Heart right ventricle (tissue), 16 donors: Measurements from ENCODE around the gene SLC6A6. TPM values are rescaled to one million over a fixed set of nuclear protein-coding genes. Genes with fewer than 3 reads are reported as not detected.

Experiments
- ATAC-seq, 8 donors: fragments of 200-7000 bp; cut with Tn5 transposase; one replicate each; pipeline ENCODE4 v1.9.1; 2020; ENCODE audit warnings: mild to moderate bottlenecking in 8 of 8, moderate library complexity in 8 of 8, moderate number of reproducible peaks in 1 of 8
- DNase-seq, 2 donors: peaks; one replicate each; pipeline ENCODE4 v3.0.0-alpha.2; 2020
- H3K27ac ChIP-seq, 10 donors: fragments of 200-600 bp; sonication (generic) in 2 of 10; one replicate each; pipeline versions ENCODE4 v1.5.0 to v1.8.0; 2020 to 2022; ENCODE audit warnings: mild to moderate bottlenecking in 3 of 10
- H3K27me3 ChIP-seq, 7 donors: fragments of 200-600 bp; one replicate each; pipeline ENCODE4 v1.8.0; 2021 to 2022; ENCODE audit warnings: mild to moderate bottlenecking in 2 of 7
- H3K36me3 ChIP-seq, 9 donors: fragments of 200-600 bp; sonication (generic) in 1 of 9; one replicate each; pipeline versions ENCODE4 v1.5.0 to v1.8.0; 2020 to 2022; ENCODE audit warnings: mild to moderate bottlenecking in 2 of 9
- H3K4me1 ChIP-seq, 9 donors: fragments of 200-600 bp; sonication (generic) in 1 of 9; one replicate each; pipeline versions ENCODE4 v1.5.0 to v1.8.0; 2020 to 2022; ENCODE audit warnings: mild to moderate bottlenecking in 4 of 9
- H3K4me3 ChIP-seq, 10 donors: fragments of 200-600 bp; sonication (generic) in 2 of 10; one replicate each; pipeline versions ENCODE4 v1.5.0 to v1.8.0; 2020 to 2022; ENCODE audit warnings: mild to moderate bottlenecking in 7 of 10, moderate library complexity in 2 of 10
- H3K9me3 ChIP-seq, 11 donors: fragments of 200-600 bp in 10 of 11; sonication (generic) in 2 of 11; one replicate each; pipeline versions ENCODE4 v1.5.0 to v1.8.0; 2013 to 2022; ENCODE audit warnings: mild to moderate bottlenecking in 2 of 11, control low read depth in 1 of 11, moderate library complexity in 1 of 11
- CTCF ChIP-seq, 9 donors: fragments of 200-600 bp; sonication (generic) in 2 of 9; IDR thresholded peaks; one replicate each; pipeline versions ENCODE4 v1.5.0 to v1.8.0; 2021 to 2022; ENCODE audit warnings: antibody characterized with exemption in 9 of 9, mild to moderate bottlenecking in 5 of 9, moderate library complexity in 1 of 9
- WGBS, 2 donors: extraction: QIAGEN DNeasy Blood & Tissue Kit; methylation state at CpG; one replicate each; pipeline ENCODE4 v1.1.7; 2013; ENCODE audit warnings: inconsistent platforms in 1 of 2; 5-methylcytosine and 5-hydroxymethylcytosine counted together
- intact Hi-C, 10 donors: fragments of 100-400 bp; cut with DNase I; formaldehyde crosslinking; loops; one replicate each; pipeline versions ENCODE4 v1.11.1 to v1.14.2; 2022
- polyA plus RNA-seq, 2 donors: library from polyadenylated mRNA; stranded (reverse); fragments of 200-250 nt; gene quantifications; one replicate each; pipeline ENCODE4 v1.2.3, GENCODE V29; 2013
- total RNA-seq, 10 donors: library from RNA; stranded (reverse); fragmentation: NEBNext Ultra II Directional in 3 of 10; extraction: Animal tissue kit (Norgen Biotek cat#: 25700) in 3 of 10; gene quantifications; one replicate each; pipeline versions ENCODE4 v1.2.1 to v1.2.4, GENCODE V29; 2021 to 2023
- donor health status: Arrhythmogenic right ventricular cardiomyopathy.
- donor health status: ischemic (EF 13 %, LVEDD 7.1; RV severe dilation, severe dysfunction).
- donor health status: healthy with polysubstance abuse.
- donor health status: DM: no; HTN: yes; CAD: no.
- donor health status: DM: no; HTN: no; CAD: no.
- donor health status: ischemic (EF 25% LVEDD 6.9; RV normal size, moderate dysfunction).
- donor health status: ischemic (EF 25% LVEDD 5.7; RV mildly dilated, moderate dysfunction).
- donor health status: healthy.
- donor health status: DM: yes; HTN: yes; CAD: no.
- donor health status: Ischemic cardiomyopathy.
- donor health status: ischemic (EF 35%, LVEDD 5.7; RV mildly dilated, moderate dysfunction).
- donor health status: nonischemic (EF 11% LVEDD 7.7; RV severe dilation, severe dysfunction).
- donor health status: DM: yes; HTN: yes; CAD: no.
- donor health status: PGD.
- donor health status: ischemic (EF 29% LVEDD 5.4; RV normal size, mild dysfunction).
- donor health status: nonischemic (EF 23%, LVEDD 6.1; RV moderate dilation, normal function).

SLC6A6 gene
- total and polyA plus RNA-seq, 12 donors, result 7.7 to 68.7 (median 44.0) TPM

- peaks cover 11 to 81% (median 41%) of the 10 kb centered on the region in 9 donors for H3K4me1 ChIP-seq
- H3K27ac ChIP-seq, result peak overlapping the region; percentile 15 to 94 (median 59)
- H3K9me3 ChIP-seq, result no peaks in the 10 kb centered on the region
- H3K36me3 ChIP-seq, result no peaks in the 10 kb centered on the region
- no peak overlapping the region for H3K4me3 ChIP-seq
- H3K27me3 ChIP-seq, result peaks cover 0 to 36% (median 19%) of the 10 kb centered on the region in 7 donors
- DNase-seq, result no peak
- intact Hi-C loops, result loop anchor here in 1 of 10 donors (5.0 kb wide), 1 partner anchor 65 kb away; no protein-coding TSS in a partner anchor
- no peak for TF ChIP-seq CTCF (IDR thresholded peaks at IDR 0.05)
- ATAC-seq, result no peak
- 61 to 68% methylated on average over 6 of the region's 6 CpGs for WGBS, 2 donors
Measured at GRCh38 chr3:14372587-14372986, 29.8 kb upstream of the SLC6A6 start.

- H3K36me3 ChIP-seq, result no peaks in the 10 kb centered on the region
- intact Hi-C loops, result loop anchor here in 1 of 10 donors (5.0 kb wide), 1 partner anchor 67 kb away; no protein-coding TSS in a partner anchor
- H3K4me3 ChIP-seq, result no peak overlapping the region
- peak overlapping the region in 9 of 10 donors; percentile 53 to 94 (median 82) for H3K27ac ChIP-seq
- H3K9me3 ChIP-seq, result no peaks in the 10 kb centered on the region
- peaks cover 0 to 25% (median 12%) of the 10 kb centered on the region in 7 donors for H3K27me3 ChIP-seq
- ATAC-seq (peak in 3 of 8 donors; percentile 0 to 1 (median 0)), DNase-seq (no peak)
- no peak for TF ChIP-seq CTCF (IDR thresholded peaks at IDR 0.05)
- WGBS, 2 donors, result 43 to 63% methylated on average over 11 of the region's 11 CpGs
- H3K4me1 ChIP-seq, result peaks cover 11 to 89% (median 45%) of the 10 kb centered on the region in 9 donors
Measured at GRCh38 chr3:14373753-14374376, 28.5 kb upstream of the SLC6A6 start.

GRCh38 chr3:14374444-14374883 lies 27.9 kb upstream of the SLC6A6 start:
- Histone ChIP-seq H3K27me3 (peaks cover 0 to 25% (median 10%) of the 10 kb centered on the region in 7 donors), H3K4me3 (no peak overlapping the region), H3K27ac (peak overlapping the region in 9 of 10 donors; percentile 53 to 94 (median 82)), H3K9me3 (no peaks in the 10 kb centered on the region), H3K36me3 (no peaks in the 10 kb centered on the region), H3K4me1 (peaks cover 11 to 86% (median 45%) of the 10 kb centered on the region in 9 donors)
- ATAC-seq, result peak; percentile 49 to 85 (median 70)
- TF ChIP-seq CTCF (IDR thresholded peaks at IDR 0.05), result no peak
- DNase-seq, result peak; percentile 45 to 60
- 33 to 63% methylated on average over 8 of the region's 8 CpGs for WGBS, 2 donors
- intact Hi-C loops, result loop anchor here in 1 of 10 donors (5.0 kb wide), 1 partner anchor 67 kb away; no protein-coding TSS in a partner anchor

GRCh38 chr3:14375192-14375591 lies 27.2 kb upstream of the SLC6A6 start:
- ATAC-seq (no peak), DNase-seq (no peak)
- Histone ChIP-seq H3K36me3 (no peaks in the 10 kb centered on the region), H3K4me1 (peaks cover 11 to 79% (median 40%) of the 10 kb centered on the region in 9 donors), H3K4me3 (no peak overlapping the region), H3K9me3 (no peaks in the 10 kb centered on the region), H3K27me3 (peaks cover 0 to 21% (median 10%) of the 10 kb centered on the region in 7 donors), H3K27ac (peak overlapping the region in 8 of 10 donors; percentile 46 to 94 (median 82))
- 47 to 49% methylated on average over 4 of the region's 4 CpGs for WGBS, 2 donors
- intact Hi-C loops, result no loop called here
- no peak for TF ChIP-seq CTCF (IDR thresholded peaks at IDR 0.05)
